Karpas-422 (cell line): ENCODE measurements around the gene GNAT1. TPM values are rescaled to one million over a fixed set of nuclear protein-coding genes. Genes with fewer than 3 reads are reported as not detected.

Experiments used
- DNase-seq: peaks from one replicate; pipeline ENCODE4 v3.0.0-alpha.2; 2015
- H2AFZ ChIP-seq: fragments of 200-600 bp; sonication (generic); 2 replicates; pipeline ENCODE4 v1.6.1; 2014; ENCODE audit warnings: antibody characterized with exemption, low read length, mixed read lengths
- H3K27ac ChIP-seq: fragments of 200-600 bp; sonication (generic); 2 replicates; pipeline ENCODE4 v1.5.1; 2014; ENCODE audit warnings: mild to moderate bottlenecking, low read length, moderate library complexity
- H3K27me3 ChIP-seq: fragments of 200-600 bp; sonication (generic); 2 replicates; pipeline ENCODE4 v1.6.1; 2014; ENCODE audit warnings: low read length, mixed read lengths
- H3K36me3 ChIP-seq: fragments of 200-600 bp; sonication (generic); 2 replicates; pipeline ENCODE4 v1.6.1; 2014; ENCODE audit warnings: low read length, mixed read lengths; ENCODE audit not compliant: insufficient read depth
- H3K4me1 ChIP-seq: fragments of 200-600 bp; sonication (generic); 2 replicates; pipeline ENCODE4 v1.6.1; 2014; ENCODE audit warnings: mild to moderate bottlenecking, low read length, mixed read lengths
- H3K4me2 ChIP-seq: fragments of 200-600 bp; sonication (generic); 2 replicates; pipeline ENCODE4 v1.6.1; 2014; ENCODE audit warnings: low read length, low read depth, mild to moderate bottlenecking; ENCODE audit not compliant: poor library complexity, severe bottlenecking
- H3K4me3 ChIP-seq: fragments of 200-600 bp; sonication (generic); 2 replicates; pipeline ENCODE4 v1.5.1; 2014; ENCODE audit warnings: mild to moderate bottlenecking, antibody characterized with exemption, low read length, mixed read lengths
- H3K79me2 ChIP-seq: fragments of 200-600 bp; sonication (generic); 2 replicates; pipeline ENCODE4 v1.6.1; 2014; ENCODE audit warnings: mild to moderate bottlenecking, low read length, mixed read lengths
- H3K9ac ChIP-seq: fragments of 200-600 bp; sonication (generic); 2 replicates; pipeline ENCODE4 v1.6.0; 2014; ENCODE audit warnings: low read length
- H3K9me2 ChIP-seq: fragments of 200-600 bp; sonication (generic), shearing (Covaris generic); replicated peaks from 2 replicates; pipeline ENCODE4 v1.6.0; 2014; ENCODE audit warnings: mild to moderate bottlenecking, low read length, moderate library complexity; ENCODE audit not compliant: insufficient read depth
- H3K9me3 ChIP-seq: fragments of 300-700, 200-600 bp; sonication (generic); 2 replicates; pipeline ENCODE4 v1.6.1; 2014; ENCODE audit warnings: low read length, mixed read lengths
- H4K20me1 ChIP-seq: fragments of 200-600 bp; sonication (generic); 2 replicates; pipeline ENCODE4 v1.6.1; 2014; ENCODE audit warnings: mild to moderate bottlenecking, antibody characterized with exemption, low read length, low read depth; ENCODE audit not compliant: insufficient read depth
- total RNA-seq: library from RNA; depleted of rRNA; stranded (reverse); fragments of >200 nt; shearing (Covaris generic); gene quantifications from 2 replicates; pipeline ENCODE4 v1.2.3, GENCODE V29; 2014; ENCODE audit warnings: low replicate concordance

GNAT1 gene
- total RNA-seq, 1 experiment from 2014 or later, result not detected

- Histone ChIP-seq H3K9me2 (no peaks in the 10 kb centered on the region), H3K9ac (no peak overlapping the region), H3K79me2 (no peaks in the 10 kb centered on the region), H3K4me2 (no peak overlapping the region), H3K4me3 (no peak overlapping the region), H4K20me1 (no peaks in the 10 kb centered on the region), H2AFZ (no peak overlapping the region), H3K27me3 (no peaks in the 10 kb centered on the region), H3K27ac (no peak overlapping the region), H3K4me1 (no peaks in the 10 kb centered on the region), H3K9me3 (no peaks in the 10 kb centered on the region), H3K36me3 (no peaks in the 10 kb centered on the region)
- no peak for DNase-seq
Observed at GRCh38 chr3:50181985-50182384, 9.4 kb upstream of the GNAT1 start.

- no peak for DNase-seq
- Histone ChIP-seq H3K27ac (no peak overlapping the region), H3K36me3 (no peaks in the 10 kb centered on the region), H3K79me2 (no peaks in the 10 kb centered on the region), H3K4me3 (no peak overlapping the region), H3K4me1 (no peaks in the 10 kb centered on the region), H4K20me1 (no peaks in the 10 kb centered on the region), H3K9ac (no peak overlapping the region), H3K9me3 (no peaks in the 10 kb centered on the region), H3K4me2 (no peak overlapping the region), H2AFZ (no peak overlapping the region), H3K27me3 (no peaks in the 10 kb centered on the region), H3K9me2 (no peaks in the 10 kb centered on the region)
Observed at GRCh38 chr3:50182533-50183099, 8.8 kb upstream of the GNAT1 start.

- H3K27ac ChIP-seq, result no peak overlapping the region
- no peaks in the 10 kb centered on the region for H3K4me1 ChIP-seq
- no peaks in the 10 kb centered on the region for H3K27me3 ChIP-seq
- H4K20me1 ChIP-seq, result no peaks in the 10 kb centered on the region
- no peak overlapping the region for H3K9ac ChIP-seq
- H2AFZ ChIP-seq, result no peak overlapping the region
- no peak overlapping the region for H3K4me3 ChIP-seq
- DNase-seq, result no peak
- no peaks in the 10 kb centered on the region for H3K79me2 ChIP-seq
- H3K9me2 ChIP-seq, result no peaks in the 10 kb centered on the region
- no peak overlapping the region for H3K4me2 ChIP-seq
- no peaks in the 10 kb centered on the region for H3K9me3 ChIP-seq
- H3K36me3 ChIP-seq, result no peaks in the 10 kb centered on the region
Observed at GRCh38 chr3:50183755-50184154, 7.7 kb upstream of the GNAT1 start.

GRCh38 chr3:50184242-50184978 is 7.0 kb upstream of the GNAT1 start:
- H3K4me2 ChIP-seq, result no peak overlapping the region
- H3K9me2 ChIP-seq, result no peaks in the 10 kb centered on the region
- no peak overlapping the region for H3K4me3 ChIP-seq
- H3K36me3 ChIP-seq, result no peaks in the 10 kb centered on the region
- H3K9ac ChIP-seq, result no peak overlapping the region
- H3K79me2 ChIP-seq, result no peaks in the 10 kb centered on the region
- H2AFZ ChIP-seq, result no peak overlapping the region
- no peaks in the 10 kb centered on the region for H3K4me1 ChIP-seq
- no peak for DNase-seq
- no peak overlapping the region for H3K27ac ChIP-seq
- no peaks in the 10 kb centered on the region for H4K20me1 ChIP-seq
- no peaks in the 10 kb centered on the region for H3K27me3 ChIP-seq
- H3K9me3 ChIP-seq, result no peaks in the 10 kb centered on the region

GRCh38 chr3:50185230-50185629 is 6.2 kb upstream of the GNAT1 start:
- no peak overlapping the region for H3K4me3 ChIP-seq
- H4K20me1 ChIP-seq, result no peaks in the 10 kb centered on the region
- no peaks in the 10 kb centered on the region for H3K36me3 ChIP-seq
- no peaks in the 10 kb centered on the region for H3K9me2 ChIP-seq
- no peak overlapping the region for H3K9ac ChIP-seq
- no peak for DNase-seq
- no peak overlapping the region for H3K27ac ChIP-seq
- no peak overlapping the region for H2AFZ ChIP-seq
- H3K4me1 ChIP-seq, result no peaks in the 10 kb centered on the region
- H3K27me3 ChIP-seq, result no peaks in the 10 kb centered on the region
- no peaks in the 10 kb centered on the region for H3K79me2 ChIP-seq
- H3K4me2 ChIP-seq, result no peak overlapping the region
- H3K9me3 ChIP-seq, result no peaks in the 10 kb centered on the region

GRCh38 chr3:50186096-50186495 is 5.3 kb upstream of the GNAT1 start:
- Histone ChIP-seq H3K9ac (no peak overlapping the region), H2AFZ (no peak overlapping the region), H3K4me1 (peaks cover 4% of the 10 kb centered on the region; the same call in 1 of the 2 replicates), H3K36me3 (no peaks in the 10 kb centered on the region), H3K4me2 (no peak overlapping the region), H3K79me2 (no peaks in the 10 kb centered on the region), H3K27me3 (no peaks in the 10 kb centered on the region), H3K4me3 (no peak overlapping the region), H4K20me1 (no peaks in the 10 kb centered on the region), H3K27ac (no peak overlapping the region), H3K9me3 (no peaks in the 10 kb centered on the region), H3K9me2 (no peaks in the 10 kb centered on the region)
- no peak for DNase-seq

GRCh38 chr3:50187750-50188149 is 3.7 kb upstream of the GNAT1 start:
- Histone ChIP-seq H3K9ac (no peak overlapping the region), H3K4me3 (no peak overlapping the region), H3K27ac (no peak overlapping the region), H3K4me1 (peaks cover 5% of the 10 kb centered on the region; the same call in 1 of the 2 replicates), H3K9me3 (no peaks in the 10 kb centered on the region), H3K36me3 (no peaks in the 10 kb centered on the region), H3K27me3 (no peaks in the 10 kb centered on the region), H3K79me2 (no peaks in the 10 kb centered on the region), H2AFZ (no peak overlapping the region), H3K4me2 (no peak overlapping the region), H4K20me1 (0 out of 2 replicates have a peak, but pooled peaks cover 4% of the 10 kb centered on the region), H3K9me2 (no peaks in the 10 kb centered on the region)
- DNase-seq, result no peak

GRCh38 chr3:50189274-50189673 is 2.1 kb upstream of the GNAT1 start:
- H3K4me1 ChIP-seq, result peaks cover 5% of the 10 kb centered on the region; the same call in 1 of the 2 replicates
- no peak overlapping the region for H3K4me2 ChIP-seq
- no peak overlapping the region for H3K27ac ChIP-seq
- no peaks in the 10 kb centered on the region for H3K9me3 ChIP-seq
- H3K27me3 ChIP-seq, result no peaks in the 10 kb centered on the region
- H3K79me2 ChIP-seq, result no peaks in the 10 kb centered on the region
- no peaks in the 10 kb centered on the region for H3K36me3 ChIP-seq
- H3K4me3 ChIP-seq, result no peak overlapping the region
- DNase-seq, result peak; percentile 87
- H3K9ac ChIP-seq, result no peak overlapping the region
- H2AFZ ChIP-seq, result no peak overlapping the region
- 0 out of 2 replicates have a peak, but pooled peaks cover 4% of the 10 kb centered on the region for H4K20me1 ChIP-seq
- no peaks in the 10 kb centered on the region for H3K9me2 ChIP-seq
